Measurements from ENCODE around the gene SH3RF3.

DNA sequence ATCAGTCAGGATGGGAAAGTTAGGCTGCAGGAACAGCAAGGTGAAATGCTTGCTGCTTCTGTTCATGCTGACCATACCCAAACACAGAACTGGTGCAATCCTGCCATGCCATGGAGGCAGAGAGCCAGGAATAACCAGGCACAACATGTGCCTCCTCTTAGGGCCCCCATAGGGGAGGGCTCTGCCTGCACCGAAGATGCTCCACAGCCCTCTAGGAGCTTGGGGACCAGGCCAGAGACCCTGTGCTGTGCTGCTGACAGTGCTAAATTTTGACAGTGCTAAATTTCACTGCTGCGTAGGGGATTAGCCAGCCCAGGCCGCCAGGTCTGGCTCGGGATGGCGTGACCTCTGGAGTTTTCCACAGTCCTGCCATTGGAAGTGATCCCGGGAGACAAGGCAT is 173.3 kb downstream of the SH3RF3 start:
- TF ChIP-seq, protein P1, sequence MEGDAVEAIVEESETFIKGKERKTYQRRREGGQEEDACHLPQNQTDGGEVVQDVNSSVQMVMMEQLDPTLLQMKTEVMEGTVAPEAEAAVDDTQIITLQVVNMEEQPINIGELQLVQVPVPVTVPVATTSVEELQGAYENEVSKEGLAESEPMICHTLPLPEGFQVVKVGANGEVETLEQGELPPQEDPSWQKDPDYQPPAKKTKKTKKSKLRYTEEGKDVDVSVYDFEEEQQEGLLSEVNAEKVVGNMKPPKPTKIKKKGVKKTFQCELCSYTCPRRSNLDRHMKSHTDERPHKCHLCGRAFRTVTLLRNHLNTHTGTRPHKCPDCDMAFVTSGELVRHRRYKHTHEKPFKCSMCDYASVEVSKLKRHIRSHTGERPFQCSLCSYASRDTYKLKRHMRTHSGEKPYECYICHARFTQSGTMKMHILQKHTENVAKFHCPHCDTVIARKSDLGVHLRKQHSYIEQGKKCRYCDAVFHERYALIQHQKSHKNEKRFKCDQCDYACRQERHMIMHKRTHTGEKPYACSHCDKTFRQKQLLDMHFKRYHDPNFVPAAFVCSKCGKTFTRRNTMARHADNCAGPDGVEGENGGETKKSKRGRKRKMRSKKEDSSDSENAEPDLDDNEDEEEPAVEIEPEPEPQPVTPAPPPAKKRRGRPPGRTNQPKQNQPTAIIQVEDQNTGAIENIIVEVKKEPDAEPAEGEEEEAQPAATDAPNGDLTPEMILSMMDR (IDR thresholded peaks at IDR 0.05), result no peak
- TF ChIP-seq POLR2AphosphoS5 (IDR thresholded peaks at IDR 0.05) (no peak), POLR2A (IDR thresholded peaks at IDR 0.05) (no peak), EP300 (IDR thresholded peaks at IDR 0.05) (no peak)
